Activated CD8-positive, alpha-beta memory T cell treated with anti-CD3 and anti-CD28 coated beads for 48 hours (primary cell): Measurements from ENCODE around the gene SEC16A.
"Not testable (repeated sequence)": the region's sequence is repeated elsewhere in the genome, so short reads cannot be mapped to it uniquely, and the experiment has no call there.

Experiments
- DNase-seq, 3 experiments: peaks; one replicate each; pipeline ENCODE4 v3.0.0-alpha.2; 2020; ENCODE audit warnings: low read depth in 2 of 3, low spot score in 2 of 3

The SEC16A gene

DNA sequence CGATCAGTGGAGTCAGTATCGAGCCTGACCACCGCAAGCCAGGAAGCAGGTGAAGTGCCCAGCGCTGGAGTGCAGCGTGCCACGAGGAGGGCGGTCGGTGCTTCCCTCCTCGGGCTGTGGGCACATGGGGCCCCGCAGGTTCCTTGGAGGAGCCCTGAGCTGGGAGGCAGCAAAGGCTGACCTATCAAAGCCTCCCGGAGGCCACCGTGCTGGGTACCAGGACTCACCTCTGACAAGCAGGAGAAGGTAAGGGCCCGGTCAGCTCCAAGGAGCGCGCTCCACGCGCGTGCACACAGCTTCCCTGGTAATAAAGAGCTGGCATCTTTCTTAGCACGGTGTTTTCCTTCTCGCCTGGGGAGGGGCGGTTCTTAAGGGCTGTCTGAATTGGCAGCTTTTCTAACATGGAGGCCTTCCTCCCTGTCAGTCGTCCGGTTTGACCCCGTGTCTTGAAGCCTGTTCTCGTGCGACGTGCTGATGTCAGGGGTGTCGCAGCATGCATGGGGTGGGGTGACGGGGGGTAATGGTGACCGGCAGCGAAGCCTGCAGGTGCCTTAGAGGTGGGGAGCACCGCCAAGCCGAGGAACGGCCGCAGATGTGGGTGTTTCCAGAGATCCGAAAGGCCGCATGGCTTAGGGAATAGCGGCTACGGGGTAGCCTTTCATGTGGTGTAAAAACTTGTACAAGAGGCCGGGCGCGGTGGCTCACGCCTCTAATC is 59.3 kb downstream of the SEC16A start:
- DNase-seq, result no peak

DNA sequence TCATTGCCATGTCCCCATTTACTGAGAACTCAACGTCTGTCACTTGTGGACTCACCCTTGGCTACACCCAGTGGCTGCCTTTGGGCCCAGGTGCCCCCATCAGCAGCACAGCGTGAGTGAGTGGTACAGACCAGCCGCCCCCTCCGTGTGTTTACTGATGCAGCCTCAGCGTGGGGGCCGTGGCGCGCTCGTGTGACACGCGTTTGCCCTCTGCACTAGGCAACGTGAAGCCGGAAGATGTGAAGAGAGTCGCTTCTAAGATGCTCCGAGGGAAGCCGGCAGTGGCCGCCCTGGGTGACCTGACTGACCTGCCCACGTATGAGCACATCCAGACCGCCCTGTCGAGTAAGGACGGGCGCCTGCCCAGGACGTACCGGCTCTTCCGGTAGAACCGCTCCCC is 60.0 kb downstream of the SEC16A start:
- DNase-seq, result no peak

DNA sequence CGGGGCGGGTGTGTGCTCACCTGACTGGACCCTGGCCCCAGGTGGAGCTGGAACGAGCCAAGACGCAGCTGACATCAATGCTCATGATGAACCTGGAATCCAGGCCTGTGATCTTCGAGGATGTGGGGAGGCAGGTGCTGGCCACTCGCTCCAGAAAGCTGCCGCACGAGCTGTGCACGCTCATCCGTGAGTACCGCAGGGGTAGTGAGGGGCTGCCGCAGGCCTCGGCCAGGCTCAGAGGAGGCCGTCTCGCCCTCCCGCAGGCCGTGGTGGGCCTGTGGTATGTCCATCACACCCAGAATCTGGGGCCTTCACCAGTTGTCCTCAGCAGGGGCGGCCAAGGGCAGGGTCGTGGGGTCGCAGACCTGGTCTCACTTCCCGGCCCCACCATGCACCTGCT is 61.0 kb downstream of the SEC16A start:
- no peak for DNase-seq

DNA sequence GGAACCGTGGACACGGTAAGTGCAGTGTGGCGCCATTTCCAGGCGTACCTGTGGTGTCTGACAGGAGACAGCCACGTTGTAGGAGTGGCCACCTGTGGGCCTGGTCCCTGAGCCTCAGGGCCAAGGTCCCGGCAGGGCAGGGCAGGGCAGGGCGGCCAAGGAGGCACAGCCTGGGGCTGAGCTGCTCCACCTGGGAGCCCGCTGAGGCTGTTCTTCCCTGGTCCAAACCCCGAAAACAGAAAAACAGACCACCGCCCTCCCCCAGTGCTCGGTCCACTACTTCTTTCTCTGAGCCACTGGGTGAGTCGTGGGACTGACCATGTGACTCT is 63.8 kb downstream of the SEC16A start:
- no peak for DNase-seq

DNA sequence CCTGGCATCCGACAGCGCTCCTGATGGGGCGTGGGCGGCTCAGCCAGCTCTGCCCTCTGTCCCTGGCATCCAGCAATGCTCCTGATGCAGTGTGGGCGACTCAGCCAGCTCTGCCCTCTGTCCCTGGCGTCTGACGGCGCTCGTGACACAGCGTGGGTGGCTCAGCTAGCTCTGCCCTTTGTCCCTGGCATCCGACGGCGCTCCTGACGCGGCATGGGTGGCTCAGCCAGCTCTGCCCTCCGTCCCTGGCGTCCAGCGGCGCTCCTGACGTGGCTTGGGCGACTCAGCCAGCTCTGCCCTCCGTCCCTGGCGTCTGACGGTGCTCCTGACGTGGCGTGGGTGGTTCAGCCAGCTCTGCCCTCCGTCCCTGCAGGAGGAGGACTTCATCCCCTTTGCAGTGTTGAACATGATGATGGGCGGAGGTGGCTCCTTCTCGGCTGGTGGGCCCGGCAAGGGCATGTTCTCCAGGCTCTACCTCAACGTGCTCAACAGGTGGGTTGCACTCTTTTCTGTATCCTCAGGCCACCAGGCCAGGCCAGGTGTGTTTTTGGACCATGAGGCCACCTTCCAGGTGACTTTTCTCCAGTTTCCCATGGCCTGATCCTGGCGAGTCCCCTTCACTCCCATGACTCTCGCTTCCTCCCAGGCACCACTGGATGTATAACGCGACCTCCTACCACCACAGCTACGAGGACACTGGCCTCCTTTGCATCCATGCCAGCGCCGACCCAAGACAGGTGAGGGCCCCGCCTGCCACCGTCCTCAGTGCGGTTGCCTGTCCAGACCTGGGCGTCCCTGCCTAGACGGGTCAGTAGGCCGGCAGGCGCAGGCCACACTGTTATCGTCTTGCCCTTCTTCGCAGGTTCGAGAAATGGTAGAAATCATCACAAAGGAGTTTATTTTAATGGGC is 64.4 kb downstream of the SEC16A start:
- no peak for DNase-seq

DNA sequence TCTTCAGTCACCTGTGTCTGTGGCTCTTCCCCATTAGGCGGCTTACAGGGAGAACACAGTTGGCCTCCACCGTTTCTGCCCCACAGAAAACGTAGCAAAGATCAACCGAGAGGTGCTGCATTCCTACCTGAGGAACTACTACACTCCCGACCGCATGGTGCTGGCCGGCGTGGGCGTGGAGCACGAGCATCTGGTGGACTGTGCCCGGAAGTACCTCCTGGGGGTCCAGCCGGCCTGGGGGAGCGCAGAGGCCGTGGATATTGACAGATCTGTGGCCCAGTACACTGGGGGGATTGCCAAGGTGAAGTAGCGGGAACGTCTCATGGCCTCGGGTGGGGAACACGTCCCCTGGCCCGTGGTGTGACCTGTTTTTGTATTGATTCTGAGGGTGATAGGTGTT is 65.9 kb downstream of the SEC16A start:
- DNase-seq, result no peak

DNA sequence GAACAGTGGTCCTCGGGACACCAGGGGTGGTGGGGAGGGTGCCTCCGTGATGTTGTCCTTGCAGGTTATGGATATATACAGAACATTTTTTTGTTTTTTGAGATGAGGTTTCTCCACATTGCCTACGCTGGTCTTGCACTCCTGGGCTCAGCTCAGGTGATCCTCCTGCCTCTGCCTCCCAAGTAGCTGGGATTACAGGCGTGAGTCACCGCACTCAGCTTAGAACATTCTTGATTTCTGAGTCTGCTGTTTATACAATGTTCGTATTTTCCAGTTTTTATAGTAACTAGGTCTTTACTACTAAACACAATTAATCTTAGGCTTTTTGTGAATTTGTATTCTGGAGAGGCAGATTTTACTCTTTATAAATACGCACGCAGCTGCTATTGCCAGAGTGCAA is 66.4 kb downstream of the SEC16A start:
- no peak for DNase-seq

DNA sequence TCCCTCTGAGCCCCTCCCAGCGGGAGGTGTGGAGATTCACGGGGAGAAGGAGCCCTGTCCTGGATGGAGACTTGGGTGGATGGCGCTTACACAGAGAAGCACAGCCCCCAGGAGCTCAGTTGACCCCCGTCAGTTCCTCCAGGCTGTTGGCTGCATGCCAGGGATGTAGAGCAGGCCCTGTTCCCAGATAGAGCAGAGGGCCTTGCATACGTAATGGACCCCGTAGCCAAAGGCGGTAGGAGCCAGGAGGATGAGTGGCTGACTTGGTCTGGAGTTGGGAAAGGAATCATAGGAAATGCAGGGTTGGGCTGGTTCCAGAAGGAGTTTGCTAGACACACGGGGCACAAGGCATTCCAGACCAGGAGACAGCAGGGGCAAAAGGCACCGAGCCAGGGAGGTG is 69.9 kb downstream of the SEC16A start:
- no peak for DNase-seq

DNA sequence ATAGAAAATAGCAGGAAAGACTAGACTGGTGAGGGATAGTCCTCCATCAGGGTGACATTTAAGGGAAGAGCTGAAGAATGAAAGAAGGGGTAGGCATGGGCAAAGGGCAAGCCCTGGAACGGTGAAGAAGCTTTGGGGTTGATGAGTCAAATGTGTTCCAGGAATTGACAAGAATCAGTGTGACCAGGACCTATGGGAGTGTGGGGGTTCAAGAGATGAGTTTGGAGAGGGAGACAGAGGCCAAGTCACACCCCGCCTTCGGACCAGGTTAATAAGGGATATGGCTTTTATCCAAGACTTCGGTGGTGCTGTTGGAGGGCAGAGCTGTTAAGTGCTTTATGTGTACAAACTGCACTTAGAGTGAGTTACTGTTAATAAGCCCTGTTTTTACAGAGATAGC is 71.5 kb downstream of the SEC16A start:
- no peak for DNase-seq

DNA sequence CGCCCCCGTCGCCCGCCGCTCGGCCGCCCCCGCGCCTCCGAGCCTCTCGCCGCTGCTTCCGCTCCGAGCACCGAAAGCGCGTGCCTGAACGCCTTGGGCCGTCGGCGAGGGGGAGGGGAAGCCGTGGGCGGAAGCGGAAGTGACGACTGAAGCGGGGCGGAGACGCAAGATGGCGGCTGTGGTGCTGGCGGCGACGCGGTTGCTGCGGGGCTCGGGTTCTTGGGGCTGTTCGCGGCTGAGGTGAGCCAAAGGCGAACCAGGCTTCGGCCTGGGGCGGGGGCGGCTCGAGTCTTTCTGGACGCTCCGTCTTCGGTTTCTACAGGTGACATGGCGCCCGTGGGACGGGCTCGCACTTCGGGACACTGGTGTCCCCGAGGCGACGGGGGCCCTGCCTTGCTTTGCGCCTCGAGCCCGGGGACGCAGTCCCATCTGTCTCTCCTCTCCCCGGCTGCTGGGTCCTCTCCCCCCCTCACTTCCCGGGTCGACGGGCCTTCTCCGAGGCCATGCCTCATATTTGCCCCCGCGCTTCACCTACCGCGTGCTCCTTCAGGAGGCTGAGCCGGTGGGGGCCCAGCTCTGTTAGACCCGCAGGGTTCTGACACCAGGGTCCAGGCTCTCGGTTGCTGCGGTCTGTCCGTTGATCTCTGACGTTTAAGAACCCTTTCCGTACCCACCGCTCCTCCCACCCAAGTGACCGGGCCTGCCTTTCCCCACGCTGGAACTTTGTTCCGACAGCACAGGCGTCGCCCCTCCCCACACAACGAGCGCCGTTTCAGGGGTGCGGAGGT is 72.1 kb downstream of the SEC16A start, which contains the start of the genes ENTR1 and PMPCA:
Gene ENTR1, minus strand, starts transcription at position 115 of the 788 bp plus-strand sequence. CDS start 217 bp downstream, outside the sequence.
Gene PMPCA, plus strand, starts transcription at position 159 of the 788 bp plus-strand sequence. Its CDS starts 11 bp downstream, at position 170.
- DNase-seq, result peak; percentile 87 to 99 (median 98)

DNA sequence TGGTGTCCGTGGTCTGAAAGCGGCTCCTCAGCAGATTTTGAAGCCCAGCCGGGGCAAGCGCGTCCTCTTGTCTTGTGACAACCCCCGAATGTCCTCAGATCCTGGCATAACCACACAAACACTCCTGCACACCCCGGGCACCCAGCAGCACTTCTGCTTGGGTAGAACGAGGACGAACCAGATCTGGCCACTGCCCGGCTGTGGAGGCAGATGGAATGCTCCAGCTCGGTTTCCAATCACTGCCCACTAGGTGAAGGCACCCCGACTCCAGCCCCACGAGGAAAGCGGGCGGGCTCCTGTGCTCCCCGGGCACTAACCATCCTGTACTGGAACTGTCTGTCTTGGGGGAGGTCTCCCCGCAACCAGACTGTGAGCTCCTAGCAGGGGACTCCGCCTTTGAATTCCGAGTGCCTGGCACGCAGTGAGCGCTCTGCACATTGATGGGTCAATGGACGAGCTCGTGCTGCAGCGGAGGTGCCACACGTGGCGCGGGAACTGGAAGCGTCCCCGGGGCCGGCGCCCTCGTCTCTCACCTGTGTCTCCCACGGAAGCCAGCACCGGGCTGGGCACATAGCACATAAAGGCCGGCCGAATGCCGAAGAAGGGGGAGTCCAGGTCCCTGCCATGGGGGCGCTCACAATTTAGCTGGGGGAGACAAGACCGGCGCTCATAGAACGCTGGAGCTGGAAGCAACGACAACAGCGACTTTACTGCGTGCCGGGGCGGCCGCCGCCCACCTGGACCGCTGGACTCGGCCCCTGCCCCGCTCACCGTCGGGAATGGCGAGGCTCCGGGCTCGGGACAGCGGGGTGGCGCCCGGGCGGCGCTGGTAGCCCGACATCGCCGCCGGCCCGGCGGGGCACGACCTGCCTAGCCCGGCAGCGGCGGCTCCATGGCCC is 73.0 kb downstream of the SEC16A start:
- no peak for DNase-seq

DNA sequence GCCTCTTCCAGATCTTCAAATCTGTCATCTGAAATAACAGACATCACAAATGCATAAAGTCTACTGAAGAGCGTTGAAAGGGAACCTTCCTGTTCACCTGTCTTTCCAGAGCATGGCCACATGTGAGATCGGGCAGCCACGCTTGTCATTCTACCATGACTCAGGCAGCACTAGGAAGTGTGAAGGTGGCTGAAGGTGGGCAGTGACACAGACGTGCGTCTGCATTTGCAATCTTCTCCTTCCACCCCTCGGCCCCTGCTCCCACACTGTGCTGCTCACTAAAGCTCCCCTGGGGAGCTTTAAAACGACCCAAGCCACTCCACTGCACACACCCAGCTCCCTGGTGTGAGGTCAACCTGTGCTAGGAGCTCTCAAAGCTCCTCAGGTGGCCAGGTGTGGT is 74.9 kb downstream of the SEC16A start:
- no peak for DNase-seq

DNA sequence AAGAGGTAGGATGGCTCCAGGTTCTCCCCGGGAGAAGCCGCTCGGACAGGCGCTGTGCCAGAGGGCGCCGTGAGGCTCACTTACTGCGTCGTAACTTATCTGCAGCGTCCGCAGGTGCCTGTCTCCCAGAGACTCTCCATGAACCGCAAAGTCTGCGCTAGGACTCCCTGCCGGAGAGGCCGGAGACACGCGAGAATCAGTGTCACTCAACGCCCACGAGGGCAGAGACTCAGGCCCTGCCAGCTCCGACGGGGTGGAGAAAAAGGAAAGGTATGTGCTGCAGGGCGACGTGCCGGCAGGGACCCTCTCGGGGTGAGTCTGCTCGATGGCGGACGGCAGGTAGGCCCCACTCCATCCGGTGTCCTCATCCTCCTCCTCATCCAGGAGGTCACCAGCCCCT is 75.8 kb downstream of the SEC16A start:
- not testable (repeated sequence) for DNase-seq

DNA sequence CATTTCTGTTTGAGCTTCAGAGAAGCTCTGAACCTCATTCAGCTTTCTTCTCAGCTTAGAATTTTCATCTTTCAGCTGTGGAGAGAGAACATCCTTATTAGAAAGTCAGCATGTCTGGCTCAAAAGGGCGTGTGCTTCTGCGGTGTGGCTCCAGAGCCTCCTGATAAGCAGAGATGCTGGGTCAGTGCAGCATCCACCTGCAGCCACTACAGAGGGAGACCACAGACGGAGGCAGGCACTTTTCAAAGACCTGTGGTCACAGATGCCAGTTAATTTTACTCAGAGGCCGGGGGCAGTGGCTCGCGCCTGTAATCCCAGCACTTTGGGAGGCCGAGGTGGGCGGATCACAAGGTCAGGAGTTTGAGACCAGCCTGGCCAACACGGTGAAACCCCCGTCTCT is 76.9 kb downstream of the SEC16A start:
- DNase-seq, result not testable (repeated sequence)

DNA sequence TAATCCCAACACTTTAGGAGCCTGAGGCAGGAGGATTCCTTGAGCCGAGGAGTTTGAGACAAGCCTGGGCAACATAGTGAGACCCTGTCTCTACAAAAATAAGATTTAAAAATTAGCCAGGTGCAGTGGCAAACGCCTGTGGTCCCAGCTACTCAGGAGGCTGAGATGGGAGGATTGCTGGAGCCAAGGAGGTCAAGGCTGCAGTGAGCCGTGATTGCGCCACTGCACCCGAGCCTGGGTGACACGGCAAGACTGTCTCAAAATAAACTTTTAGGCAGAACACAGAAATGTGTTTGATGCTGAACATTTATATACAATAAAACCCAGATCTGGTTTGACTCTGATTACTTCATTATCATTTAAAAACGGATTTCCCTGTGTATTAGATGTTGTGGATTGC is 77.4 kb downstream of the SEC16A start:
- no peak for DNase-seq

DNA sequence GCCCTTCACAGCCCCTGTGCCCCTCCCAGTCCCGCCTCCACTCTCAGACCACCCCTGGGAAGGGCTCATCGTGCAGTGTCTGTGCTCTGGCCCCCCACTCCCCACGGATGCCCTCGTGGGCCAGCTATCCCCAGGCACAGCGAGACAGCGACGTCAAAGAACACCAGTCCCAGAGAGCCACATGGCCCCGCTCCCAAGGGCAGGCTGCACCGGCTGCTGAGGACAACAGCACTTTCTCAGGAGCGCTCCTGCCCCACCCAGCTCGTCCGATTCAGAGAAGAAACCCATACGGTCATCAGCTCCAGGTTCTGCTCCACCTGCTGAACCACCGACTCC is 78.1 kb downstream of the SEC16A start:
- no peak for DNase-seq

DNA sequence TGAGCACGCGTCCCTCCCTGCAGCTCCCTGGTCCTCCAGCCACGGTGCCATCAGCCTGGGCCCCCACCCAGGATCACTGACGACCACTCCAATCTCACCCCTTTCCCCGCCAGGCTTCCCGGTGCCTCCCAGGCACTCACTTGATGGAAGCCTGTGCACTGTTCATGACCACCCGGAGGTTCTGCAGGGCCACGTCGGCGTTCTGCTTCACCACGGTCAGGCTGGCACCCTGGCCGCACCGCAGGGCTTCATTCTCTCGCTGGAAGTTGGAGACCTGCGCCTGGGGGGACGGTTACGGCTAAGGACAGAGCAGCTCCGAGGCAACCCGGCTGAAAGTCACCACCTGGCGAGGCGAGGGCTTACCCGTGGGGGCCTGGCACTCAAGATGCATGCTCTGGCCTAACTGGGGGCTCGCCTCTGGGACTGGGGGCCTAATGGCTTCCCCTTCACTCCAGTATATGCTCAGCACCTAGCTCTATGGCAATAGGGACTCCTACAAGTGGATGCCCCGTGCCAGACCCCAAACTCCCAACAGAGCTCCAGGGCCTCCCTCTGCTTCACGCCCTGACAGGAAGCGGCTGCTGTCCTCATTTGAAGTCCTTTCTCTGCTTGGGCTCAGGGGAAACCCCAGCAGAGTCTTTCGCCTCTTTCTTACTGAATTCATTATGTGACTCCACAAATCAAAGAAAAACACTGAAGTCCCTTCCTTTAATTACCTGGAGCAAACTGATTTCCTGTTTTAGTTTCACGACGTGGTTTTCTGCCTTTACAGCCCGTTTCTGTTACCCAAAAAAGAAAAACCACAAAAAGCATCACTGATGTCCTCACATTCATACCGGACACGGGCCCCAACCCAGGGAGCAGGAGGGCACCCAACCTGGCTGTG is 78.7 kb downstream of the SEC16A start:
- peak in 1 of 3 experiments; percentile 12 for DNase-seq

DNA sequence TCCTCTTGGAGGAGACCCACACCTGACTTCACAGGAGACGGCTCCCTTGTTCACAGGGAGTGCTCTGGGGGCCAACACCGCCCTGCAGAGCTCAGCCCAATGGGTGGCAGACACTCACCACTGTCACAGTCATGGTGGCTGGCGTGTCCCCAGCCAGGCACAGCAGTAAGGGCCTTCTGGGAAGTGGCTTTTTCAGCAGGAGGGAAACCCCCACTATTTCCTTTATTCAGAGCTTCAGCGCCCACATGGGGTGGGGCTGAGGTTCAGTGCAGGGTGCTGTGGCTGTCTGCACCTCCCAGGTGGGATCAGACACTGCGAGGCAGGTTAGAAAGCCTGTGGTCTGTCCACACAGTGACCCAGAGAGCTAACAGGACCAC is 79.3 kb downstream of the SEC16A start:
- peak; percentile 38 to 62 (median 46) for DNase-seq

DNA sequence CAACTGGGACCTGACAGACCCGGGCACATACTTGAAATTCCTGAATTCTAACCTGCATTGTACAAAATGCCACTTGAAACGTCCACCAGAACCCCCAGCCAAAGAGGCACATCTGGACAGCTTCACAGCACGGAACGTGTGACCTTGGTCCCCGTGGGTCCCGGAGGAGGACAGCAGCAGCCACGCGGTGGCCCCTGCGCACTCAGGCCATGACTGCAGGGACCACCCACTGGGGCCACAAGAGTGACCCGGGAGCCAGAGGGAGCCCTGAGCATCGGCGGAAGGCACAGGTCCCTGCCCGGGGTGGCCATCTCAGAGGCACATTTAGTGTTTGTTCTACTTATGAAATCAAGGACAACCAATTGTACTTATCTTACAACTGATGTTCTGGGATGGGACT is 80.8 kb downstream of the SEC16A start:
- no peak for DNase-seq
